ENCODE results near the gene TTC21A.

TTC21A gene

DNA sequence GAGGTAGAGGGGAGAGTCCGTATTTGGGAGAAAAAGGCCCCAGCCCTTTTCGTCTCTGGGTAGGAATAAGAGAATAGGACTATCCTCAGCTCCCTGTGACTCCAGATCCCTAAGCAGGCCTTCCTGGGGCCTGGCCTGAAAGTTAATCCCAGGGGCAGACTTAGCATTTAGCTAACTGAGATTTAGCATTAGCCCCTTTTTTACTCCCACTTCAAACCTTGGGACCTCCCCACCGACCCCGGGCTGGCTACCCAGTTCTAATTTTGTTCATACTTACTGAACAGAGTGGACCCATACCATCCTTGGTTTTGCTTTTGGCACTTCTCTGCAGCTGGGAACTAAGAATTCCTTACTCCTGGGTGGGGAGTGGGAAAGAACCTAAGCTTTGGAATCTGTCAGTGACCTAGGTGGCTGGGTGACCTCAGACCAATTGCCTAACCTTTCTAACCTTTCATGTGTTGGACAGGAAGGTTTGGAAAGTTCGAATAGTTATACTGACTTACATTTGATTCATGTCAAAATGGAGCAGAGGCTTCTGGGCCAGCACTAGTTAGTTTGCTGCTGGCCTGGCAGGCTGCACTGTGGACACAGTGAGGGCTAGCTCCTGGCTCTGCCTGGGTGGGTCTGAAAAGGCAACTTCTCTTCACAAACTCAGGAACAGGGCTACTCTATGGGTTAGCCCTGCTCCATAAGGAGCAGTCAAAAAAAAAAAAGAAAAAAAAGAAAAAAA is 11.6 kb downstream of the TTC21A start:
- DNase-seq: no peak

DNA sequence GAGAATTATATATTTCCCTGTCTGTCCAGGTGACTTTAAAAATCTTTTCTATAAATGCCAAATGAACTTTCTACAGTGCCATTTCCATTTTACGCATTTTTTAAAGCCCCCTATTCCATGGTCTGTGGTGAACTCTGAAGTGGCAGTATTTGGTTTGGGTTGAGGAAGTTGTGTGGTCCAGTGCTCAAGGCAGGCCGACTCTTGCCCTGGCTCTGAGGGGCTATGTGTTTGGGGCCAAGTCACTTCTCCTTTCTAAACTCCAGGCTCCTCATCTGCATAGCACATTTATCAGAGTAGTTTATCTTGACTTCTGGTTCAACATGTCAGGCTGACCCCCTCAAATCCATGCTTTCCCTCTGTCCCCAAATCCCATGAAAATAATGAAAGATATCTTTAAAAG is 14.1 kb downstream of the TTC21A start:
- no peak for DNase-seq

DNA sequence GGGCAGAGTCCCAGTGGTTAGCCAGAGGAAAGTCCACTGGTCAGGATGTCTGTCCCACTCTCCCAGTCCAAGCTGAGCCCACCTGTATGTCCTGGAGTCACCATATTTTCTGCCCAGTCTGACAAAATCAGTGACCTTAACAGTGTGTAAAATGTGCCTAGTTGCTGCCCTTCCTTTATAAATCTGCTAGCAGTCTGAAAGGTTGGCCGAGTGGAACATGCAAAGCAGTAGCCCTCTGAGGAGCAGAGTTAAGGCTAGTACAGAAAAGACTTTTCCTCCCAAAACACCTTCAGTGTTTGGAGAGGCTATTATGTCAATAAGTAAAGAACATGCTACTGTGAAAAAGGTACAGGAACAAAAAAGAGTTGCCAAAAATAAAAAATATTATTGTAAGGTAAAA is 15.3 kb downstream of the TTC21A start:
- DNase-seq: no peak

DNA sequence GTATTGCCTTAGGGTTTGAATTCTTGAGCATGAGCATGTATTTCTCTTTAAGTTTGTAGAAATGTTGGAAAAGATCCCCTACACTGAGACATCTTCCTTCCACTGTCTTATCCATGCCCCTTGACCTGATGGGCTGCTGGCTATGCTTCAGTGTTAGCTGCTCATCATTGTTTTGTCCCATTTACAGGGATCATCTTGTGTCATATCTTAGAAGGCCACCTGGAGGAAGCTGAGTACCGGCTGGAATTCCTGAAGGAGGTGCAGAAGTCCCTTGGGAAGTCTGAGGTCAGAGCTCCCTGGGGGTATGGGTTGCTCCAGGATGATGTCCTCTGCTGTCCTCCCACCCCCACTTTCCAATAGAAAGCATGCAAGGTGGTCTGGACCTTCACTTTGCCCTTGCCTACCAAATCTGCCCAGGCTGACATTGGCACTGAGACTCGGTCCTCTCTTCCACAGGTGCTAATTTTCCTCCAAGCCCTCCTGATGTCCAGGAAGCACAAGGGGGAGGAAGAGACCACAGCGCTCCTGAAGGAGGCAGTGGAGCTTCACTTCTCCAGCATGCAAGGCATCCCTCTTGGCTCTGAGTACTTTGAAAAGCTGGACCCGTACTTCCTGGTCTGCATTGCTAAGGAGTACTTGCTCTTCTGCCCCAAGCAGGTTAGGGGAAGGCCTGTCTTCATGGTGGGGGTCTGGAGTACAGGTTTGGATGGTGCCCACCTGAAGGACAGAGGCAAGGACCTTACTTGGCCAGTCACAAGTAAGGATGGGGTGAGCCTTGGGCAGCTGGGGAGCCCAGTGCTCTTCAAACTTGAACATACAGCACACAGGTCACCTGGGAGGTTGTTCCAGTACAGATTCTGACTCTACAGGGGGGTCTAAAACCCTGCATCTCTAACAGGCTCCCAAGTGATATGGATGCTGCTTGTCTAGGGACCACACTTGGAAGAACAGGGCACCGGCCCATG is 17.7 kb downstream of the TTC21A start:
- DNase-seq: no peak

DNA sequence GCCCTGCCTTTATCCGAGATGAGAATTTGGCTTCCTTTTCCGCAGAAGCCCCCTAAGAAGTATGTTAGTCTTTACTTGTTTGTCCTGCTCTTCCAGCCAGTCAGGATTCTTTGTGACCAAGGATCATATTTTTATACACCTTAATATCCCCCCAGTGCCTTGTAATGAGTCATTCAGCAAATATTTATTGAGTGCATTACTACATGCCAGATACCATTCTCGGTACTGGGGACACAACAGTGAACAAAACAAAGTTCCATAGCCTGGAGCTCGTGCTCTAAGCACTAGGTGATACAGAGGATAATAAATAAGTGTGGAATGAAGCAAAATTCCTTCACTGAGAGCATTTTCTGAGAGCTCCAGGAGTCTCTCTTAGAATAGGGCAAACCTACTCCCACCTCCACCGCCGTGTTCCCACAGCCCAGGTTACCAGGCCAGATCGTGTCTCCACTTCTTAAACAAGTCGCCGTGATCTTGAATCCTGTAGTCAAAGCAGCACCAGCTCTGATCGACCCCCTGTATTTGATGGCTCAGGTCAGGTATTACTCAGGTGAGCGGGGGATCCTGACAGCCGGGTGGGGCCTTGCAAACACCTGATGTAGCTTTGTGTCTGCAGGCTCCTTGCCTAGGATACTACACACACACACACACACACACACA is 18.5 kb downstream of the TTC21A start:
- DNase-seq: no peak

DNA sequence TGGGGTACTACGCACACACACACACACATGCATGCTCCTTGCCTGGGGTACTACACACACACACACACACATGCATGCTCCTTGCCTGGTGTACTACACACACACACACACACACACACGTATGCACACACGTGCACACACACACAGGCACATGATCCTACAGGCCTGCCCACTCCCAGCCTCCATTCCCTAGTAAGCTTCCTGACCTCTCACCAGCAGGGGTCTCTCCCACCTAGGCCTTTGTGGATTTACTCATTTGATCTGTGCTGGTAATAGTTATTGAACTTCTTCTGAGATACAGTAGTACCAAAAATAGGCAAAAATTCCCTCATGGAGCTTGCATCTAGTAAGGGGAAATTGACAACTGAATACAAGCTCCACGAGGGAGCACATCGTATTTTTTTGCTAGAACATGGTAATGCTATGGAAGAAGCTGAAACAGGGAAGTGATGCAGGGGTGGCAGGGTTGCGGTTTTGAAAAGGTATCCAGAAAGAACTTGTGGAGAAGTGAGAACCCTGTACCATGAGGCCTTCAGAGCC is 19.1 kb downstream of the TTC21A start:
- DNase-seq: peak; percentile 20 to 47

DNA sequence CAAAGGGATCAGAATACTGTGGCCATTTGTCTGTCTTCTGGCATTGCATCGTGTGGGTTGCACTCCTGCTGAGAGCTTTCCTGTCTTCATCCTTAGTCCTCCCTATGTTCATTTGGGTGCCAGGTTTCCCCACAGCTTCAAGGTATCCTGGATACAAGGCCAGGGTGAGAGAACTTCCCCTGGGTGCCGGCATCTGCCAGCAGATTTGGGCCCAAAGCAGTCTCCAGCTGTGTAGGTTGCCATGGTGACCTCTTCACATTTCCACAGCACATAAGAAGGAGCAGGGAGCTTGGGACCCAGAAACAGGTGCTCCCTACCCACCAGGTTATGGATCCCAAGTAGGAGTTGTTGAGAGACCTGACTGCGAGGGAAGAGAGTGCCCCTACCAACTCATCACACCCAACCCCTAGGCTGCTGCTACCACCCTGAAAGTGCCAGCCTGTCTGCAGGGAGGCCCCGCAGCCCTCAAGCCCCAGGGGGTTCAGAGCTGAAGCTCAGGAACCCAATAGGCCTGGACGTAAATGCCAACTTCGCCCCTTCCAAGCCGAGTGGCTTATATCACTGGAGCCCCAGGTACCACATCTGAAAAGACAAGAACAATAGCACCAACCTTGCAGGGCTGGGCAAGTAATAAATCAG is 19.9 kb downstream of the TTC21A start:
- DNase-seq: no peak

DNA sequence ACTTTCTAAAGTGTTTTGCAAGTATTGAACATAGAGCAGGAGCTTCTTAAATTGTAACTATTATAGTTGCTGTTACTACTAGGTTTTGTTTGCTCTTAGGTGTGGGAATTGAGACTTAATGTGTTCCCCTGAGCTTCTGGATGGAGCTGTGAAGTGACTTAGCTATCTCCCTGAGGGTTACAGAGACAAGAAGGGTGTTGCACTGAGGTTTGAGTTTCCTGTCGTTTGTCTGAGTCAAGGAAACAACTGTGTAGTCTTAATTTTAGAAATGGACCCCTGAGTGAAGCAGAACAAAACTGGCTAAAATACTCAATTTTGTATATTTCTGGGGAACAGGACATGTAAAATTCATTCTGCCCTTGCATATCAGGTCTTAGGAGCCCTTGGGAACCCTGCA is 20.4 kb downstream of the TTC21A start:
- DNase-seq: no peak

DNA sequence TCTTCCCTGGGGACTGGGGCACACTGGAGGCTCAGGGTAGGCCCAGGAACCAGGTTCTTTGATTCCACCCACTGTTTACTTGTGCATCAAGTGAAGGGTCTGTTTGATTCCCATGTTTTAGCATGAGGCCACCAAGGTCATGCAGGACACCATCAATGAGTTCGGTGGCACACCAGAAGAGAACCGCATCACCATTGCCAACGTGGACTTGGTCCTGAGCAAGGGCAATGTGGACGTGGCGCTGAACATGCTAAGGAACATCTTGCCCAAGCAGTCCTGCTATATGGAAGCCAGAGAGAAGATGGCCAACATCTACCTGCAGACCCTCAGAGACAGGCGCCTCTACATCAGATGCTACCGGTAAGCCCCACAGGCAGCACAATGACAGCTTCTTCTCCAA is 21.5 kb downstream of the TTC21A start:
- no peak for DNase-seq

DNA sequence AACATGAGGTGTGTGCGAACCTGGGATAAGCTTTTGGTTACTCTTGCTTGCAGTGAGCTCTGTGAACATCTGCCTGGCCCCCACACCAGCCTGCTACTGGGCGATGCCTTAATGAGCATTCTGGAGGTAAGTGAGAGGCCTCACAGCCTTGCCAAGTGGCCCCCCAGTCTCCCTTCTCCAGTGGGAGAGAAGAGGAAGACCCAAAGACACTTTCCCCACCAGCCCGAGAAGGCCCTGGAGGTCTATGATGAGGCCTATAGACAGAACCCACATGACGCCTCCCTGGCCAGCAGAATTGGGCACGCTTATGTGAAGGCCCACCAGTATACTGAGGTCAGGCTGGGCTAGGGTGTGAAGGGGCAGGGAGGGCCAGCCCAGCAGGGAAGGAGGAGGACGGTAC is 22.5 kb downstream of the TTC21A start:
- no peak for DNase-seq

DNA sequence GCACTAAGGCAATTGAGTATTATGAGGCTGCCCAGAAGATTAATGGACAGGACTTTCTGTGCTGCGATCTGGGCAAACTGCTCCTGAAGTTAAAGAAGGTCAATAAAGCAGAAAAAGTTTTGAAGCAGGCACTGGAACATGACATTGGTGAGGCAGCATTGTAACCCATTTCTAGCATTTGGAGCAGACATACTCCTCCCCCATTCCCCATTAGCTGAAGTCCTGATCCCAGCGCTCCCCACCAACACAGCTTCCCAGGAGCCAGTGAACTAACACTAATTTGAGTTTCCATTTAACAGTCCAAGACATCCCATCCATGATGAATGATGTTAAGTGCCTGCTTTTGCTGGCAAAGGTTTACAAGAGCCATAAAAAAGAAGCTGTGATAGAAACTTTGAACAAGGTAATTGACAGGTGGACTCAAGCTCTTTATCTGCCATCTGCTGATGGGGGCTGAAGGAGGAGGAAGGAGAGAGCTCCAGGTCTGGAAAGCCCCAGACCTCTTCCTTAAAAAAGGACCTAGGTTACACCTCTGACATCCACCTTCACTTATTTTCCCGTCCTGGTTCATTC is 23.3 kb downstream of the TTC21A start:
- DNase-seq: no peak

DNA sequence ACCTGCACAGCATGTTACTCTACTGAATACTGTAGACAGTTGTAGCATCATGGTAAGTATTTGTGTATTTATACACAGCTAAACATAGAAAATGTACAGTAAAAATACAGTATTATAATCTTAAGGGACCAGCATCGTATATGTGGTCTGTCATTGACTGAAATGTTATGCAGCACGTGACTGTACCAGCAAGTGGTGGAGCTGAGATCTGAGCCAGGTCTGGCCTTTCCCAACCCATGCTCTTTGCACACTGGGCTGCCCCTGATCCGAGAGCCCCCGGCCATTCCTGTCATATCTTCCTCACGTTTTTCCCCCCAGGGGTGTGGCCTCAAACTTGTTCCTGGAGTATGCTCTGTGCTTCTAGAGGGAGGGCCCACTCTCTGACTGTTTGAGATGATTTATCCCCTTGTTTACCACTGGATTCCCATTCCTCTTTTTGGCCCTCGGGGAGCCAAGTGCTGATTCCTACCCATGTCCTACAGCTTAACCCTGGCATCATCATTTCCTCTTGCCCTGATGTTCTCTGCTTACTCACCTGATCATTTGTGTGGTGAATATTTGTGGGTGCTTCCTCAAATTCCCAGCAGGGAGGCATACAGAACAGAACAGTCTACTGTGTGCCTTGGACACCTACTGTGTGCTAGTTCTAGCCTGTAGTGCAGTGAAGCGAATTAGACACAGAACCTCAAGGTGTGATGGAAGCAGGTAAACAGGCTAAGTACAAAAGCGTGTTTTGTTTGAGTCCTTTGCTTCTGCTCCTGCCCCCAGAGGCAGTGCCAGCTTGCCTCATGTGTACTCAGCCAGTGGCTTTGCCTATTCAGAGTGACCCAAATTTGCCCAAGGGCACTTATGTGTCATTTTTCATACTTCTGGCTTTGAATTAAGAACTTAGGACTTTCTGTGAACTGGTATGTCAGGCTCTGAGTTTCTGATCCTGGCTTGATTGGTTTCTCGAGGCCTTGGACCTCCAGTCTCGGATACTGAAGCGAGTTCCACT is 24.9 kb downstream of the TTC21A start:
- no peak for DNase-seq

DNA sequence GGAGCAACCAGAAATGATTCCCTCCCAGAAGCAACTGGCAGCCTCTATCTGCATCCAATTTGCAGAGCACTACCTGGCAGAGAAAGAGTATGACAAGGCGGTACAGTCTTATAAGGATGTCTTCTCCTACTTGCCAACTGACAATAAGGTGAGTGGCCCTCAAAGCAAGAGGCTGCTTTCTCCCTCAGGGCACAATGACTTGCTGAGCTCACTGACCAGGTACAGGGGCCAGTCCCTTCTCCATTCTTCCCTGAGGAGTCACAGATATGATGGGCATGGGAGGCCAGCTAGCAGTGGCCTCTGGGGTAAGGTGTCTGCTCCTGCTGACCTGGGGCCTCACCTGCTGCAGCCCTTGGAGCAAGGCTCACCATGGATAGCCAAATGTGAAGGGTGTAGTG is 25.6 kb downstream of the TTC21A start:
- no peak for DNase-seq

DNA sequence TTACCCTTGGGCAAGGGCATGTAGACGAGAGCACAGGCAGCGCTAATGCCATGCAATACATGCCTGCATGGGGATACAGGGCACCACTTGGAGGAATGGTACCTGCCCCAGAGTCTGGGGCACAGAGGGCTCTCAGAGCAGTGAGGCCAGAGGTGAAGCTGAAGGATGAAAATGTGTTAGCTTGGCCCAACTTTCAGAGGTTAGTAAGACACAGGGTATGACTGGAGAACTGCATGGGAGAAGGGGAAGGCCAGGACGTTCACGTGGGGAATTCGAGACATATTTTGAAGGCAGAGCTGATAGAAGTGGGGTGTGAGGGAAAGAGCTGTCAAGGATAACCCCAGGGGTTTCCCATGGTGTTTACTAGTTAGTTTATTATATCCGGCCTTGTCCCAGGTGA is 26.3 kb downstream of the TTC21A start:
- DNase-seq: peak in 1 of 2 donors; percentile 38

DNA sequence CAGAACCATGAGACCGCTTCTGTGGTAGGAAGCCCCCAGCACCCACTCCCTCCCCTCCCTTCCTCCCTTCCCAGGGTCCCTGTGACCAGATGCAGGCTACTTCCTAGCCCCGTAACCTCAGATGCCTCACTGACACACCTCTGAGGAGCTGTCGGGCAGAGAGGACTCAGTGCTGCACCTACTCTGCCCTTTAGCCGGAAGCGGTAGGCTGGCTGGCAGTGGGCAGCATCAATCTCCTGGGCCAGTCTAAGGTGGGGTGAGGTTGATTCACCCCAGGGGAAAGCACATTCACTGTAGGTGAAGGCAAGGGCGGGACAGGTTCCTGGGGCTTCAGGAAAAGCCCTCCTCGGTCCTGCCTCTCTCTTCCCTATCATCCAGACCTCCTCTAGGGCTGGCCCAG is 26.8 kb downstream of the TTC21A start:
- no peak for DNase-seq

DNA sequence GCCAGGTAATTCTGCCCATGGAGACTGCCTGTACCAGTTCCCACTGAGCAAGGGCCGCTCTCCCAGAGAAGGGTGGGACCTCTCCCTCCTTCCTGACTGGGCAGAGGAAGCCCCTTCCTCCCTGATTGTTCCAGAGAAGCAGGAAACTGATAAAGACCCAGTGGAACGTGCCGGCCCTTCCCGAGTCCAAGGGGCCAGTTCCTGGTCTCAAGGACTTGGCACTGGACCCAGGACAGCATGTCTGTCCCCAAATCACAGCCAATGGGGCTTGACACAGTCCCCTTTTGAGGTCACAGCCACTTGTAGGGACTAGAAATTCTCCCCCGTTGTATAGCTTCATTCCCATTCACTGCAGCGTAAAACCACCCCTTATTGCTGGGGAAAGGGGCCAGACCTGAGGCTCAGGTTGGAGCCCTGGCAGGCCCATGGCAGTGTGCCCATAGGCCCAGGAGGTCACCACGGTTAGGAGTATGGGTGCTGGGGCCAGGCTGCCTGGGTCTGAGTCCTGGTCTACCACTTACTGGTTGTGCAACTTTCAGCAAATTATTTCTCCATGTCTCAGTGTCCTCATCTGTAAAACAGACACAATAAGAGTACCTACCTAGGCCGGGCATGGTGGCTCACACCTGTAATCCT is 27.8 kb downstream of the TTC21A start:
- DNase-seq: no peak

DNA sequence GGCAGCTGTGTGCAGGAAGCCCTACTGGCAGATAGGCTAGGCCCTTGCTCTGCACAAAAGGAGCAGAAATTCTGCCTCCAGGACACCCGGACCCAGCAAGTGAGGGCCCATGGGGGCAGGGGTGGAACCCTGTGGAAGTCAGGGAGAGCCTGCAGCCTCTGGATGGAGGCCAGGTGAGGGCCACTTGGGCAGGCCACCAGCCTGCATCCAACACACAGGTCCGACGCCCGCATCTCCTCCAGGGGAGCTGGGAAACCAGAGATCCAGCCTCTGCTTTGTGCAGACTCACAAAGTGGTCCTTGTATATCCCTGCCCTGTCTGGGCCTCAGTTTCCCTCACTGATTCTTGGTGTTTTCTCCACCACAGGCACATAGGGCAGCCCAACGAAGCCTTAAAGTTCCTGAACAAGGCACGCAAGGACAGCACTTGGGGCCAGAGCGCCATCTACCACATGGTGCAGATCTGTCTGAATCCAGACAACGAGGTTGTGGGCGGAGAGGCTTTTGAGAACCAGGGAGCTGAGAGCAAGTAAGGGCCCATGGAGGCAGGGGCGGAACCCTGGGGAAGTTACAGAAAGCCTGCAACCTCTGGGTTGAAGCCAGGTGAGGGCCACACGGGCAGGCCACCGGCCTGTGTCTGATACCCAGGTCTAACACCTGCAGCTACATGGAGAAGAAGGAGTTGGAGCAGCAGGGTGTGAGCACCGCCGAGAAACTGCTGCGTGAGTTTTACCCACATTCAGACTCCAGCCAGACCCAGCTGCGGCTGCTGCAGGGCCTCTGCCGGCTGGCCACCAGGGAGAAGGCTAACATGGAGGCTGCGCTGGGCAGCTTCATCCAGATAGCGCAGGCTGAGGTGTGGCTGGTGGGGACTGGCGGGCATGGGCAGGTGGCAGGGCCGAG is 29.3 kb downstream of the TTC21A start:
- no peak for DNase-seq

DNA sequence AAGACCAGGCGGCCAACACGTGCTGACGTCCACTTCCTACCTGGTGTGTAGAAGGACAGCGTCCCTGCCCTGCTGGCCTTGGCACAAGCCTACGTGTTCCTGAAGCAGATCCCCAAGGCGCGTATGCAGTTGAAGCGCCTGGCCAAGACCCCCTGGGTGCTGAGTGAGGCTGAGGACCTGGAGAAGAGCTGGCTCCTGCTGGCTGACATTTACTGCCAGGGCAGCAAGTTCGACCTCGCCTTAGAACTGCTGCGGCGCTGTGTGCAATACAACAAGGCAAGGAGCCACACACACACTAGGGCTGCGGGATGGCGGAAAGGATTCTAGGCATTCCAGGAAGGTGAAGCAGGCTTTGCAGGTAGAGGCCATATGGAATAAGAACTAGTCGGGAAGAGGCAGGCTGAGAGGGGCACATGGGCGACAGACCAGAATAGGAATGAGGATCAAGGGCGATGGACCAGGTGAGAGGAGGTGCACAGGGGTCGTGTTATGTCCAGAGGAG is 30.0 kb downstream of the TTC21A start:
- no peak for DNase-seq

All from inflammatory macrophage treated with lipopolysaccharide for 1 hour (primary cell).